GM06990 (cell line): ENCODE measurements around the gene FYN.

ENCODE experiments used
- DNase-seq: peaks from one replicate; pipeline ENCODE4 v3.0.0-alpha.2; 2011; ENCODE audit not compliant: insufficient read length; ENCODE audit errors: extremely low read depth
- H3K27me3 ChIP-seq: replicated peaks from 2 replicates; pipeline ENCODE4 v1.6.0; 2011; ENCODE audit warnings: low read length; ENCODE audit not compliant: control insufficient read depth, insufficient read depth
- H3K36me3 ChIP-seq: 2 replicates; pipeline ENCODE4 v1.5.1; 2011; ENCODE audit warnings: low read length; ENCODE audit not compliant: control insufficient read depth, insufficient read depth
- H3K4me3 ChIP-seq: replicated peaks from 2 replicates; pipeline ENCODE4 v1.5.1; 2011; ENCODE audit warnings: low read depth, mild to moderate bottlenecking, control low read depth, low read length
- CTCF ChIP-seq: IDR thresholded peaks from 2 replicates; pipeline ENCODE4 v1.5.1; 2011; ENCODE audit warnings: low read length, control low read depth, mild to moderate bottlenecking, inconsistent platforms; ENCODE audit not compliant: insufficient read depth, poor library complexity, severe bottlenecking

The FYN gene

GRCh38 chr6:111673532-111673931 is 199.7 kb downstream of the FYN start:
- no peaks in the 10 kb centered on the region for H3K27me3 ChIP-seq
- no peak for TF ChIP-seq CTCF
- DNase-seq: no peak
- no peaks in the 10 kb centered on the region; the same call in 1 of the 2 replicates for H3K36me3 ChIP-seq
- H3K4me3 ChIP-seq: no peak overlapping the region

- Histone ChIP-seq H3K36me3 (no peaks in the 10 kb centered on the region; the same call in 1 of the 2 replicates), H3K4me3 (no peak overlapping the region), H3K27me3 (no peaks in the 10 kb centered on the region)
- no peak for DNase-seq
- no peak for TF ChIP-seq CTCF
Measured at GRCh38 chr6:111672761-111673450, 200.3 kb downstream of the FYN start.

DNA sequence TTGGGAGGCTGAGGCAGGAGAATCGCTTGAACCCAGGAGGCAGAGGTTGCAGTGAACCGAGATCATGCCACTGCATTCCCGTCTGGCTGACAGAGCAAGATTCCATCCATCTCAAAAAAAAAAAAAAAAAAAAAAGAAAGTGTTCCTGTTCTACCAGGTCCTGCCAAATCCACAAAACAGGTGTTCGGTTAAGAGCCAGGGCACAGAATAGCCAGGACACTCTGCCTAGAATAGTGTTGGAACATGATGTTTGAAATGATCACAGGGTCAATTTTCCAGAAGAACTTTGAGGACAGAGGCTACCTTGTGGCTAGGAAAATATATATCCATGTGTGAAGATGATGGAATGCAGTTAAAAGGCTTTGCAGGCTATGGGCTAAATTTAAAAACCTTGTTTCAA is 203.9 kb downstream of the FYN start:
- H3K27me3 ChIP-seq: no peaks in the 10 kb centered on the region
- no peak overlapping the region for H3K4me3 ChIP-seq

DNA sequence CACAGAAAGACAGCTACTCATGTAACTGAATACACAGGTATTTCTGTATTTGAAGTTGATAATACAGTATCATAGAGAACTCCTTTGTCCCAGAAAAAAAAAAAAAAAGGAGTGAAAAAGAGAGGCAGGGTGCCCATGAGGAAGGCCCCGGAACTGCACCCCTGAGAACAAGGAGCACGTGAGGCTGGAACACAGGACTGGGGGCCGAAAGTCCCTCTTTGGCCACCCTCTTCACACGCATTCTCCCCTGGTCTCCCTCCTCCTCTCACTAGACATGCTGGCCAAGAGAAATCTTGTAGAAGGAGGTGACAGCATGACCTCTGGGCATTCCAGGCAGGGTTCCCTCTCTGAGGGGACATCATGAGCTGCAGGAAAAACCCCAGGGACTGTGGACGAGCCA is 204.8 kb downstream of the FYN start:
- no peaks in the 10 kb centered on the region; the same call in 1 of the 2 replicates for H3K36me3 ChIP-seq
- no peak for DNase-seq
- no peak overlapping the region for H3K4me3 ChIP-seq
- TF ChIP-seq CTCF: no peak
- no peaks in the 10 kb centered on the region for H3K27me3 ChIP-seq

More for the DNA sequence above, 203.9 kb downstream of the FYN start:
- no peaks in the 10 kb centered on the region; the same call in 1 of the 2 replicates for H3K36me3 ChIP-seq
- no peak for TF ChIP-seq CTCF
- no peak for DNase-seq

DNA sequence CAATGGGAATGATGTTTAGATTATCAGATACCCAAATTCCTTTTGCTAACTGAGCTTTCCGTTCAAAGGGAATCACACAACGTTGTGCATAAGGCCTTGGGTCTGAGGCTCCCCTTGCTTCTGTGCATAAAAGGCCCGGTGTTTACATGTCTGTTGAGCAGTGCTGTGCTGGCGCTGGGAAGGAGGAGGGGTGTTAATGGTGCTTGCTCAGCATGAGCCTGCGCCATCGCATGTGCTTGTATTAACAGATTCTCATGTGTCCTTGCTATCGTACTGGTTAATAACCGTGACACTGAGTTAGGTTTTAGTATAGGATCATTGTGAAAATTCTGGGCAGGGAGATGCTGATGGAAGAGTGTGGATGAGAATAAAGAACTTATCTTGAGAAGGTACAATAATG is 205.3 kb downstream of the FYN start:
- H3K36me3 ChIP-seq: no peaks in the 10 kb centered on the region; the same call in 1 of the 2 replicates
- DNase-seq: no peak
- TF ChIP-seq CTCF: no peak
- no peak overlapping the region for H3K4me3 ChIP-seq
- H3K27me3 ChIP-seq: no peaks in the 10 kb centered on the region

GRCh38 chr6:111666847-111667246 is 206.4 kb downstream of the FYN start:
- H3K27me3 ChIP-seq: no peaks in the 10 kb centered on the region
- no peak overlapping the region for H3K4me3 ChIP-seq
- TF ChIP-seq CTCF: no peak
- H3K36me3 ChIP-seq: no peaks in the 10 kb centered on the region
- DNase-seq: no peak
